Mesendoderm (in vitro differentiated cells): ENCODE results near the gene ERCC3.
A peak's percentile ranks its signal among the peaks of the same experiment; 100 is the strongest.
"Not testable (repeated sequence)": the region's sequence is repeated elsewhere in the genome, so short reads cannot be mapped to it uniquely, and the experiment has no call there.

Source experiments
- DNase-seq: peaks from one replicate; pipeline ENCODE4 v3.0.0; 2013
- H2AK5ac ChIP-seq: 2 replicates; pipeline ENCODE4 v1.6.1; 2013; ENCODE audit warnings: low read length, inconsistent platforms
- H2BK120ac ChIP-seq: 2 replicates; pipeline ENCODE4 v1.6.1; 2013; ENCODE audit warnings: low read depth, mild to moderate bottlenecking, low read length, moderate library complexity, mixed read lengths
- H2BK15ac ChIP-seq: replicated peaks from 2 replicates; pipeline ENCODE4 v1.6.1; 2013; ENCODE audit warnings: low read depth, mild to moderate bottlenecking, moderate library complexity
- H2BK5ac ChIP-seq: 2 replicates; pipeline ENCODE4 v1.6.1; 2013; ENCODE audit warnings: low read length, inconsistent platforms
- H3K18ac ChIP-seq: 2 replicates; pipeline ENCODE4 v1.6.1; 2013; ENCODE audit warnings: mild to moderate bottlenecking, low read length, mixed read lengths
- H3K23ac ChIP-seq: one replicate; pipeline ENCODE4 v1.6.1; 2013; ENCODE audit warnings: low read length
- H3K27ac ChIP-seq: 2 replicates; pipeline ENCODE4 v1.5.1; 2013; ENCODE audit warnings: low read depth, mild to moderate bottlenecking, inconsistent platforms, low read length, moderate library complexity
- H3K27me3 ChIP-seq: 2 replicates; pipeline ENCODE4 v1.6.1; 2013; ENCODE audit warnings: low read length, control low read depth, mild to moderate bottlenecking, inconsistent platforms; ENCODE audit not compliant: insufficient read depth, poor library complexity
- H3K36me3 ChIP-seq: 2 replicates; pipeline ENCODE4 v1.6.1; 2013; ENCODE audit warnings: low read length, inconsistent platforms; ENCODE audit not compliant: control insufficient read depth, insufficient read depth
- H3K4ac ChIP-seq: one replicate; pipeline ENCODE4 v1.6.1; 2013; ENCODE audit warnings: low read depth, mild to moderate bottlenecking, low read length, moderate library complexity
- H3K4me1 ChIP-seq: 2 replicates; pipeline ENCODE4 v1.6.1; 2013; ENCODE audit warnings: low read depth, low read length, inconsistent platforms; ENCODE audit not compliant: control insufficient read depth
- H3K4me2 ChIP-seq: 2 replicates; pipeline ENCODE4 v1.6.1; 2013; ENCODE audit warnings: low read length
- H3K4me3 ChIP-seq: 2 replicates; pipeline ENCODE4 v1.5.1; 2013; ENCODE audit warnings: mild to moderate bottlenecking, low read length
- H3K56ac ChIP-seq: one replicate; pipeline ENCODE4 v1.6.1; 2013; ENCODE audit warnings: low read length
- H3K79me1 ChIP-seq: 2 replicates; pipeline ENCODE4 v1.6.1; 2013; ENCODE audit warnings: low read length, inconsistent platforms
- H3K79me2 ChIP-seq: 2 replicates; pipeline ENCODE4 v1.6.1; 2013; ENCODE audit warnings: mild to moderate bottlenecking, low read length; ENCODE audit not compliant: control insufficient read depth, insufficient read depth
- H3K9ac ChIP-seq: 2 replicates; pipeline ENCODE4 v1.6.1; 2013; ENCODE audit warnings: low read length, inconsistent platforms
- H4K5ac ChIP-seq: one replicate; pipeline ENCODE4 v1.6.1; 2013; ENCODE audit warnings: low read length
- H4K8ac ChIP-seq: one replicate; pipeline ENCODE4 v1.6.1; 2013; ENCODE audit warnings: low read depth, mild to moderate bottlenecking, control low read depth, low read length, moderate library complexity
- WGBS: extraction: QIAGEN DNeasy Blood & Tissue Kit; methylation state at CpG from one replicate; pipeline ENCODE4 v1.1.7; 2013; ENCODE audit warnings: low lambda C conversion rate, missing lambda C conversion rate; ENCODE audit not compliant: insufficient coverage; ENCODE audit errors: extremely low coverage; 5-methylcytosine and 5-hydroxymethylcytosine counted together

The ERCC3 gene

GRCh38 chr2:127226132-127226519, 67.8 kb downstream of the ERCC3 start:
- Histone ChIP-seq H3K9ac (no peak overlapping the region), H2BK15ac (no peak overlapping the region), H3K56ac (peak overlapping the region; percentile 25), H3K18ac (no peak overlapping the region), H3K27ac (no peak overlapping the region), H3K4me3 (no peak overlapping the region), H3K4me2 (no peak overlapping the region), H2BK120ac (no peak overlapping the region), H3K79me1 (no peaks in the 10 kb centered on the region), H4K8ac (no peak overlapping the region), H3K4ac (no peak overlapping the region), H3K27me3 (no peaks in the 10 kb centered on the region), H4K5ac (no peak overlapping the region), H3K4me1 (no peaks in the 10 kb centered on the region), H2AK5ac (no peak overlapping the region), H3K36me3 (no peaks in the 10 kb centered on the region), H2BK5ac (no peak overlapping the region), H3K23ac (no peak overlapping the region), H3K79me2 (no peaks in the 10 kb centered on the region)
- DNase-seq = no peak
- WGBS = no CpG with 5 or more reads among the region's 9 CpGs

GRCh38 chr2:127225186-127225960, 68.6 kb downstream of the ERCC3 start:
- Histone ChIP-seq H3K4me1 (no peaks in the 10 kb centered on the region), H4K8ac (no peak overlapping the region), H2BK120ac (no peak overlapping the region), H3K4me2 (no peak overlapping the region), H3K4me3 (no peak overlapping the region), H3K23ac (no peak overlapping the region), H2BK15ac (no peak overlapping the region), H3K79me2 (no peaks in the 10 kb centered on the region), H3K27ac (no peak overlapping the region), H3K4ac (no peak overlapping the region), H3K27me3 (no peaks in the 10 kb centered on the region), H2AK5ac (no peak overlapping the region), H4K5ac (no peak overlapping the region), H3K18ac (no peak overlapping the region), H3K56ac (no peak overlapping the region), H3K9ac (no peak overlapping the region), H3K36me3 (no peaks in the 10 kb centered on the region), H2BK5ac (no peak overlapping the region), H3K79me1 (no peaks in the 10 kb centered on the region)
- WGBS = no CpG with 5 or more reads among the region's 12 CpGs
- peak; percentile 18 for DNase-seq

GRCh38 chr2:127224135-127224534, 69.8 kb downstream of the ERCC3 start:
- H3K23ac ChIP-seq, H3K9ac ChIP-seq, H2BK5ac ChIP-seq, H3K4me2 ChIP-seq, H3K27me3 ChIP-seq, H4K5ac ChIP-seq, H2AK5ac ChIP-seq, H2BK15ac ChIP-seq, H3K4me3 ChIP-seq, H4K8ac ChIP-seq, DNase-seq, H3K79me1 ChIP-seq, H3K4me1 ChIP-seq, H2BK120ac ChIP-seq, H3K4ac ChIP-seq, H3K27ac ChIP-seq, H3K56ac ChIP-seq, H3K36me3 ChIP-seq, H3K18ac ChIP-seq, H3K79me2 ChIP-seq: not testable (repeated sequence)
- no CpG with 5 or more reads among the region's 5 CpGs for WGBS

- Histone ChIP-seq H3K23ac (no peak overlapping the region), H3K4ac (no peak overlapping the region), H3K4me3 (peak overlapping the region; percentile 58), H3K27me3 (no peaks in the 10 kb centered on the region), H3K9ac (peak overlapping the region; percentile 93), H4K8ac (no peak overlapping the region), H2BK5ac (peak overlapping the region; percentile 86), H3K4me2 (peak overlapping the region; percentile 98), H3K79me2 (no peaks in the 10 kb centered on the region), H3K56ac (peak overlapping the region; percentile 98), H3K27ac (no peak overlapping the region), H2BK120ac (no peak overlapping the region), H3K36me3 (no peaks in the 10 kb centered on the region), H2BK15ac (no peak overlapping the region), H3K18ac (no peak overlapping the region), H3K4me1 (no peaks in the 10 kb centered on the region), H2AK5ac (no peak overlapping the region), H3K79me1 (no peaks in the 10 kb centered on the region), H4K5ac (no peak overlapping the region)
- no CpG with 5 or more reads among the region's 31 CpGs for WGBS
- peak; percentile 86 for DNase-seq
Observed at GRCh38 chr2:127220768-127221527, 73.0 kb downstream of the ERCC3 start.

GRCh38 chr2:127220102-127220767, 73.7 kb downstream of the ERCC3 start, which contains the start of gene CYP27C1:
Gene CYP27C1, minus strand, starts transcription at chr2:127220299. Its CDS starts 29 bp downstream, at chr2:127220270.
- H3K36me3 ChIP-seq = no peaks in the 10 kb centered on the region
- H3K79me2 ChIP-seq = no peaks in the 10 kb centered on the region
- peak within 1 kb of the TSS; percentile 98 for H3K4me2 ChIP-seq
- no peaks in the 10 kb centered on the region for H3K4me1 ChIP-seq
- peak; percentile 79 for DNase-seq
- H3K18ac ChIP-seq = peak within 1 kb of the TSS; percentile 100
- H2BK15ac ChIP-seq = no peak within 1 kb of the TSS
- H3K4me3 ChIP-seq = peak within 1 kb of the TSS; percentile 81
- H3K56ac ChIP-seq = peak within 1 kb of the TSS; percentile 98
- H2BK120ac ChIP-seq = peak within 1 kb of the TSS; percentile 88
- H3K27me3 ChIP-seq = no peaks in the 10 kb centered on the region
- H4K5ac ChIP-seq = no peak within 1 kb of the TSS
- H3K4ac ChIP-seq = peak within 1 kb of the TSS; percentile 90
- WGBS = no CpG with 5 or more reads among the region's 43 CpGs
- peak within 1 kb of the TSS; percentile 80 for H3K23ac ChIP-seq
- H3K27ac ChIP-seq = peak within 1 kb of the TSS; percentile 66
- no peaks in the 10 kb centered on the region for H3K79me1 ChIP-seq
- peak within 1 kb of the TSS; percentile 93 for H3K9ac ChIP-seq
- H4K8ac ChIP-seq = peak within 1 kb of the TSS; percentile 84
- H2BK5ac ChIP-seq = peak within 1 kb of the TSS; percentile 86
- H2AK5ac ChIP-seq = no peak within 1 kb of the TSS
